GM19035 (cell line): ENCODE measurements around the gene GRIFIN.
A peak's percentile ranks its signal among the peaks of the same experiment; 100 is the strongest.

Experiments
- ATAC-seq: cut with Tn5 transposase; IDR thresholded peaks from one replicate; pipeline ENCODE4 v1.9.1; 2021; ENCODE audit not compliant: unreplicated experiment

GRIFIN gene

GRCh38 chr7:2476298-2476697 lies at the start of gene GRIFIN:
TSS of gene GRIFIN (minus strand) at chr7:2476398. CDS start at chr7:2476383, 15 bp downstream.
- no peak for ATAC-seq

- no peak for ATAC-seq
Observed at GRCh38 chr7:2524808-2525657, 48.8 kb upstream of the GRIFIN start.

GRCh38 chr7:2523941-2524807 lies 48.0 kb upstream of the GRIFIN start:
- no peak for ATAC-seq

- no peak for ATAC-seq
Observed at GRCh38 chr7:2523461-2523936, 47.3 kb upstream of the GRIFIN start.

- no peak for ATAC-seq
Observed at GRCh38 chr7:2522780-2523433, 46.7 kb upstream of the GRIFIN start.

GRCh38 chr7:2521952-2522591 lies 45.9 kb upstream of the GRIFIN start:
- ATAC-seq, result no peak

- no peak for ATAC-seq
Observed at GRCh38 chr7:2521341-2521745, 45.1 kb upstream of the GRIFIN start.

GRCh38 chr7:2520761-2521290 lies 44.6 kb upstream of the GRIFIN start:
- no peak for ATAC-seq

GRCh38 chr7:2520131-2520760 lies 44.0 kb upstream of the GRIFIN start:
- ATAC-seq, result no peak

GRCh38 chr7:2519119-2519930 lies 43.1 kb upstream of the GRIFIN start, which contains the start of gene LFNG:
TSS of gene LFNG (plus strand) at chr7:2519774. CDS start at chr7:2519862, 88 bp downstream.
- ATAC-seq, result peak; percentile 82

- ATAC-seq, result no peak
Observed at GRCh38 chr7:2518737-2519118, 42.5 kb upstream of the GRIFIN start.

GRCh38 chr7:2517678-2518507 lies 41.7 kb upstream of the GRIFIN start:
- ATAC-seq, result no peak

- ATAC-seq, result no peak
Observed at GRCh38 chr7:2517026-2517425, 40.8 kb upstream of the GRIFIN start.

- ATAC-seq, result no peak
Observed at GRCh38 chr7:2516194-2516555, 40.0 kb upstream of the GRIFIN start.

GRCh38 chr7:2515424-2516193 lies 39.4 kb upstream of the GRIFIN start:
- ATAC-seq, result no peak

GRCh38 chr7:2514473-2515423 lies 38.5 kb upstream of the GRIFIN start:
- ATAC-seq, result no peak
